GM21367 (cell line): ENCODE results near the gene TMEM184B.

Source experiments
- ATAC-seq: cut with Tn5 transposase; IDR thresholded peaks from one replicate; pipeline ENCODE4 v1.9.1; 2021; ENCODE audit not compliant: unreplicated experiment

The TMEM184B gene

GRCh38 chr22:38228326-38228872 is 44.4 kb downstream of the TMEM184B start:
- ATAC-seq, result no peak

DNA sequence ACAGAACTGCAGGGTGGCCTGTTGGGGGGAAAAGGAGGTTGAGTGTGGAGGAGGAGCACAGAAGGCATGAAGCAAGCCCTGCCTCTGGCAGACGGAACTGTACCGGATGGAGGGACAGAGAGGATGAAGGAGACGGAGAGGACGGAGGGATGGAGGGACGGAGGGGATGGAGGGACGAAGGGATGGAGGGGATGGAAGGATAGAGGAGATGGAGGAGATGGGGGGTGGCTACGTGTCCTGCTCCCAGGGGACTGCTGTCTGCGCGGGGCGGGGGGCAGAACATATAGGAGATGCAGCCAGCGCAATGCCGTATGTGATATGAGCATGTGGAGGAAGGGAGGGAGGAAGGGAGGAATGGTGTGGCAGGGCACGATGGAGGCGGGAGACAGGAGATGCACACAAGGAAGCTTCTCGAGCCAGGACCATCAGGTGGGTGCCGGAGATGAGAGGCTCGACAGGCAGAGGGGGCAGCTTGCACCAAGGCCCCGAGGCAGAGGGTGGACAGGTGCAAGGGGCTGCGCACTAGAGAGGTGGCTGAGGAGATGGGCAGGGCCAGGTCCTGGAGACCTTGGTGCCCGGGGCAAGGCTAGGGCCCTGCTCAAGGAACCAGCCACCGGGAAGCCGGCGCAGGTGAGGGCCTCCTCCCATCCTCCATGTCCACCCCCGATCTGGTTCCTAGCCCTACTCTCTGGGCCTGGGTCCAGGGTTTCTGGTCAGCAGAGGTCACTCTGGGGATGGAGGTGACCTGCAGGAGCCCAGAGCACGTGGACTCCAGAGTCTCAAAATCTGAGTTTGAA is 45.8 kb downstream of the TMEM184B start:
- no peak for ATAC-seq

DNA sequence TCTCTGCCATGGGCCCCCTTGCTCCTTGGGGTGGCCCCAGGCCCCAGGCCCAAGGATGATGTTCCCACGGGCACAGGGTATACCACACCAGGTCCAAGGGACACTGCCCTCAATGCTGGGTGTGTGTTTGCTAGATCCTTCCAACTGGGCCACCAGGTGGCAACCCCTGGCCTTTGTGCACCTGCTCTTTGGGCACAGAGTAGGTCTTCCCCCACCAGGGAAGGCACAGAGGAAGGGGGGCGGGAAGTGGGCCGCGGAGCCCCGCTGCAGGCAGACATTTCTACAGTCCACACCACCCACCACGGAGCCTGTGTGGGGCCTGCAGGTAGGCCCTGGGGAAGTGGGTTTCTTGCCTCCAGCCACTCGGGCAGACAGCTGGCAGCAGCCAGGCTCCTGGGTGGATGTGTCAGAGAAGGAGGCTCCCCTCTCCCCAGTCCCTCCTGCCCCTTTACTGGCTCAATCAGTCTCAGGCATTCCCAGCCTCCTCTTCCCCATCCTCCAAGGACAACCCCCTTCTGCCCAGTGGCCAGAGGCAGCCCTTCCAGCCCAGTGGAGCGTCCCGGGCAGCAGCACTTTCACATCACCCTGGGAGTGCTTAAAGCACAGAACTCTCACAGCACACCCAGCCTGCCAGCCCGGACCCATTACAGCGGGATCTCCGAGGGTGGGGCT is 49.4 kb downstream of the TMEM184B start:
- ATAC-seq, result no peak

DNA sequence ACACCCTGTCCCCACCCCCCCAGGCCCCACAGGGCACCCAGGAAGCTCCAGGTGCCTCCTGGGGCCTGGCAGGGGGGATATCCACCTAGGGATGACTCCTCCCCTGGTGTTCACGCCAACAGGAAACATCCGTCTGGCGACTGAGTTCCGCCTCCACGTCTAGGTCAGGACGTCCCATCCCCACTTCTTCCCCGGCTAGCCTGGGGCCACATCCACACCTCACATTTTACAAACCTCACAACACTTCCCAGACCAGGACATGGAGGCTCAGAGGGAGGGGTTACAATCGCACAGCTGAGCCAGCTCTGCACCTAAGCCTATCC is 50.1 kb downstream of the TMEM184B start:
- ATAC-seq, result no peak

- ATAC-seq, result no peak
Observed at GRCh38 chr22:38221908-38222796, 50.7 kb downstream of the TMEM184B start.

DNA sequence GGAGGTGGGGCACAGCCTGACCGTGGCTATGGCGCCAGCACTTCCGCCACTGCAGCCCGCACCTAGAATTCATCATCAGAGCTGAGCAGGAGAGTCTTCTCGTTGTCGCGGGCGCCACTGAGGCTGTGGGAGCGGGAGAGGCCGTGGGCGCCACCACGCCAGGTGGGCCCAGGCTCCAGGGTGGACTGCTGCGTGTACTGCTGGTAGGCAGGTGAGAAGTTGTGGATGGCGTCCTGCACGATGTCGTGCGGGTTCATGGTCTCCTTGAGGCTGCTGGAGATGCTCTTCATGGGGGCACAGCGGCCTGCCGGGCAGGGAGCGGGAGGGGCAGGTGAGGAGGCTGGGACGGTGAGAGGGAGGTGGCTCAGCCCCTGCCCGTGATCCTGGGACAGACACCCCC is 51.4 kb downstream of the TMEM184B start:
- ATAC-seq, result no peak

DNA sequence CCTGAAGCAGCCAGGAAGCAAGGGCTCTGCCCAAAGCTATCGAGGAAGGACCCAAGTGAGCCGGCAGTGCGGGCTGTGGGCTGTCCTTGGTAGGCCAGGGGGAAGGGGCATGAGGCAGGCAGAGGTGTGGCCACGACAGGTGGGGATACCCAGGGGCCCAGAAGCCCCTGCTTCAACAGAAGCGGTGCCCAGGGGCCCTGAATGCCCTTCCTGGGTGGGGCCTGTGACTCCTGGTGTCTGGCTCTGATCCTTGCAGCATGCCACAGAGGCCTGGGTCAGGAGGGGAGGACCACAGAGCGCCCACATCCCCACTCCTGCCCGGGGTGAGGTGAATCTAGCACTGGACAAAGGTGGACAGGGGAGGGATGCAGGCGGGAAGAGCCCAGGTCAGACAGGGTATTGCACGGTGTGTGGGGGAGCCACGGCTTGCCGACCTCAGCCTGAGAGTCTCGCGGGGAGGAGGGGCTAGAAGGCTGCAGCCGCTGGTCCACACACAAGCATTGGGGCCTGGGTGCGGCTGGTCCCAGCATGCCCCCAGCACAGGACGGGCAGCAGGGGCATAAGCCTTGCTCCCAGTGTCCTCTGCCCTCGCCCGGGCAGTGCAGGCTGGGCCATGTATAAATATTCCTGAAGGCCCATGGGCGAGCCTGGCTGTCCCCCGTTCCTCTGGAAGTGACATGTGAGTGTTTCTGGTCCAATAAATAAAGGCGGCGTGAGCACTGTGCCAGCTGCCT is 52.0 kb downstream of the TMEM184B start:
- ATAC-seq, result no peak

- no peak for ATAC-seq
Observed at GRCh38 chr22:38220163-38220562, 52.6 kb downstream of the TMEM184B start.

DNA sequence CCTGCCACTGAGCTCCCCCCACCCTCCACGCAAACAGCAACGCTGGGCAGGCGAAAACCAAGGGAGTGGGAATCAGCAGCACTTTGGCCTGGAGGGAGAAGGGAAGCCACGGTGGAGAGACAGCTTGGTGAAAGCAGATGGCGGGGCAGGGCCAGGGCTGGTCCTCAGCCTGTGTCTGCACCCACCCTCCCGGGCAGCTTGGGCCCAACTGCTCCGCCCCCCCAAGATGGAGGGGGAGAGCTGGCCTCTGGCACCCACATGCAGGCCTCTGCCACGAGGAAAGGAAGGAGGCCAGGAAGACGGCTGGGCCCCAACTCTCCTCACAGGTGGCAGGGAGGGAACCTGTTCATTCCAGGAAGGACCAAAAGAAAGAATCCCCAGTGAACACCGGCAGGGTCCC is 53.2 kb downstream of the TMEM184B start:
- ATAC-seq, result no peak

- no peak for ATAC-seq
Observed at GRCh38 chr22:38218661-38219622, 53.9 kb downstream of the TMEM184B start.

DNA sequence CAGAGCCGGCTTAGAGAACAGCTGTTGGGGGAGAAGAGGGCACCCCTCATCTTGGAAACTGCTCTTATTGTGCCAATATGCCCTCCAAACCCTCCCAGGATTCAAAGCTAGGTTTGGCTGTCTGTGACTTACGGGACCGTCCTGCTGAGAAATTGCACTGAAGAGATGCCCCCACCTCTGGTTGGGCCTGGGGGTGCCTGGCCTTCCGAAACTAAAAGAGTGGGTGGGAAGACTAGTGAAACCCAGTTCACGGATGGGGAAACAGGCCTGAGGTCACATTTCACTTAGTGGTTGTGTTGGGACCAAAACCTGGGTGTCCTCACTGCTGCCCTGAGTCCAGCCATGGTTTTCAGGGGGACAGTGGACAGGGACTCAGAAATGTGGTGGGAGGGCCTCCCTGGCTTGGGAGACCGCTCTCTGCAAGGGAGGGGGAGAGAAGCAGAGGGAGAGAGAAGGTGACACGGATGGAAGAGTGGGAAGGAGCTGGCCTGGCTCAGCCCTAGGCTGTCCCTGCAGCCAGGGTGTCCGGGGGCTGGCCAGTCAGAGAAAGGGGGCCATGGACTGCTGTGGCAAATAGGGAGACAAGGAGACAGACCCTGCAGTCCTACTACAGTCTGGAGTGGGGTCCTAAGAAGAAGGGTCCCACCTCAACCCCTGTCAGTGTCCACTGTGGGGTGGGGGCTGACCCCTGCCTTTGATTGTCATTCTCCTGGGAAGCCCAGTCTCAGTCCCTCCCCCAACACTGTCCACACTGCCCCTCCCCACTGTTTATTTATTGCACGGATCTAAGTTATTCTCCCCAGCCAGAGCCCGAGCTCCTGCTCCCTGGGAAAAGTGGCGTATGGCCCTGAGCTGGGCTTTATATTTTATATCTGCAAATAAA is 57.4 kb downstream of the TMEM184B start:
- no peak for ATAC-seq

DNA sequence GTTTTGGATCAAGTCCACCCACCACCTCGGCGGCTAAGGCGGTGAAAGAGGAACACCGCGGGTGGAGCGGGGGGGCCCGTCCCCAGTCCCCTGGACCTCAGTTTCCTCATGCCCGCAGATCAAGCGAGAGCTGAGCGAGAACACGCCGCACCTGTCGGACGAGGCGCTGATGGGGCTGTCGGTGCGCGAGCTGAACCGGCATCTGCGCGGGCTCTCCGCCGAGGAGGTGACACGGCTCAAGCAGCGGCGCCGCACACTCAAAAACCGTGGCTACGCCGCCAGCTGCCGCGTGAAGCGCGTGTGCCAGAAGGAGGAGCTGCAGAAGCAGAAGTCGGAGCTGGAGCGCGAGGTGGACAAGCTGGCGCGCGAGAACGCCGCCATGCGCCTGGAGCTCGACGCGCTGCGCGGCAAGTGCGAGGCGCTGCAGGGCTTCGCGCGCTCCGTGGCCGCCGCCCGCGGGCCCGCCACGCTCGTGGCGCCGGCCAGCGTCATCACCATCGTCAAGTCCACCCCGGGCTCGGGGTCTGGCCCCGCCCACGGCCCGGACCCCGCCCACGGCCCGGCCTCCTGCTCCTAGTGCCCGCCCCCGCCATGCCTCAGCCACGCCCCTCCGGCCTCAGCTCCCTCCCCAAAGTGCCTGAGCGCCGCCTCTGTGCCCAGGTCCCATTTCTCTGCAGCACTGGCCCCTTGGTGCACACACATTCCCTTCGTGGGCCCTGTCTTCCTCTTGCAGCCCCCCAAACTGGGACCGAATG is 58.3 kb downstream of the TMEM184B start:
- ATAC-seq, result no peak

DNA sequence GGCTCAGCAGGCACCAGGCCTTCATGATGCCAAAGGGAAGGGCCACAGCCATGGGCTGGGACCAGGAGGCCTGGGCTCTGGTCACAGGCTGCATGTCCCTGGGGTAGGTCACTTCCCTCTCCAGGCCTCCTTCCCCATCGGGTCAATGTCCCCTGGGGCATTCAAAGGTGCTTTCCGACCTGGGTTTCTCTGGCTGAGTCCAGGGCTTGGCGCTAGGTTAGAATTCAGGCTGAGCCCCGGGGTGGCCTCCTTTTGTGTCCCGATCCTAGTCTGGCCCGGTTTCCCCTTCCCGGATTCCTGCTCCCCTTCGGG is 58.9 kb downstream of the TMEM184B start:
- ATAC-seq, result no peak

DNA sequence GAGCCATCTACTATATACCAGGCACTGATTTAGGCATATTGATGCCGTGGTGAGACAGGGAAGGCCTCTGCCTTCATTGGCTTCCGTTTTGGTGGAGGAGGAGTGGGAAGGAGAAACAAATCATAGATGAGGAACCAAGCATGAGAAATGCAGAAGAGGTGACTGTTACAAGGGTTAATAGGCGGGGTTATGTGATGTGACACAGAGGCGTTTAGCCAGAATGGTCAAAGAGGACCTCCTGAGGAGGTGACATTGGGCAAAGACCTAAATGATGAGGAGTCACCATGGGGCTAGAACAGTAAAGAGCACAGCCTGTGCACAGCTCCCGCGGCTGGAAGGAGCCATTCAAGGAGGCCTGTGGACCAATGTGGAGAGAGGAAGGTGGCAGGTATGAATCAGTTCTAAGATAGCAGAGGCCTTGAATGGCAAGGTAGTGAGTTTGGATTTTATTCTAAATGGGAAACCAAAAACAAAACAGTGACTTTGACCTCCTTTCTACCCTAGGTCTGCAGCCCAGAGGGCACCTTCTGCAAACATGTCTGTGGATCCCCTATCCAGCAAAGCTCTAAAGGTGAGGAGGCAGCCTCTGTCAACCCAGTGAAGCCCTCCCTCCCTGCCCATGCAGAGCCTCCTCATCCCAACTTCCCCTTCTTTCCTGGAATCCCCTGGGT is 59.4 kb downstream of the TMEM184B start:
- no peak for ATAC-seq

DNA sequence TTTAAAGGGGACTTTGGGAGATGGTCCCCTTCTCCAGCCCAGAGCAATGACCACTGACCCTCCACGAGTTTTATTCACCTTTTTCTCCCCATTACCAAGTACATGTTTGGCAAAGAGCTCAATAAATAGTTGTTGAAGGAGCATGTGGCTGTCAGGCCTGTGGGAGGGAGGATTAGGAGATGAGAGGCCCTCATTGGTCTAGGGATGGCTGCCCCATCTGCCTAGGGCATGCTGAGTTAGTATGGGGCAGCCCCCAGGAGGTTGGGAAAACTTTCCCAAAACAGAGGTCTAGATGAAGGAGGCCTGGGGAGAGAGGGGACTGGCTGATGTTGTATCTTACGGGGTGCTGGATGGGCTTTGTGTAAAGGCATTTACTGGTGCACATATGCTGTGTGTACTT is 60.4 kb downstream of the TMEM184B start:
- no peak for ATAC-seq

- ATAC-seq, result no peak
Observed at GRCh38 chr22:38211556-38211955, 61.3 kb downstream of the TMEM184B start.

- no peak for ATAC-seq
Observed at GRCh38 chr22:38208551-38208968, 64.2 kb downstream of the TMEM184B start.
